Activated CD4-positive, alpha-beta T cell treated with anti-CD3 and anti-CD28 coated beads, Interleukin-2, amount 50 U/mL, for 16 hours (primary cell): ENCODE results near the gene AFAP1L2.

Experiments used
- DNase-seq: peaks from one replicate; pipeline ENCODE4 v3.0.0-alpha.2; 2020

The AFAP1L2 gene

GRCh38 chr10:114285961-114286441 lies 118.3 kb downstream of the AFAP1L2 start:
- no peak for DNase-seq

DNA sequence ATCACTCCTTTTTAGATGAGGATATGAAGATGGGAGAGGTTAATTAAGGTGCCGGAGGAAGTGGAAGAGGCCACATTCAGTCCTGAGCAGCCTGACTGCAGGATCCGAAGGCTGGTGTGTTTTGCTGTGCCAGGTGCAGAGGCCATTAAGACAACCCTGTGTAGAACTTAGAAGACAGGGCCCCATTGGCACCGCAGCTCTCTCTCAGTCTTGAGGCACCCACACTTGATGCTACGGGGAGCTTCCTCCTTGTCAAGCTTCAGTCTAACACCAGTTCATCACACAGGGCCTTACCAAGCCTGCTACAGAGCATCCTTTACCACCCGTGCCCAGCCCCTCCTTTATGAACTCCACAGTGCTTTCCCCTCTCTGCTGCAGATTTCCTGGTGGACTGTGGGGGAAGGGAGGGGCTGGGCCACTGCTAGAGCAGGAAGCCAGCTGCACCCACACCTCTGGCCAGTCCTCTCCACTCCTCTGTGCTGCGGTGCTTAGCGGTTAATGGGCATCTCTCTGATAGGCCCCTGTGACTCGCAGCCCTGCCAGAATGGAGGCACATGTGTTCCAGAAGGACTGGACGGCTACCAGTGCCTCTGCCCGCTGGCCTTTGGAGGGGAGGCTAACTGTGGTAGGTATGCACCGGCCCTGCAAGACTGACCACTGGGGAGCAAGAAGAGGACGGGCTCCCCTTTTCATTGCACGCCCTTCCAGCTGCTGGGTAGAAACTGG lies 119.8 kb downstream of the AFAP1L2 start:
- no peak for DNase-seq

DNA sequence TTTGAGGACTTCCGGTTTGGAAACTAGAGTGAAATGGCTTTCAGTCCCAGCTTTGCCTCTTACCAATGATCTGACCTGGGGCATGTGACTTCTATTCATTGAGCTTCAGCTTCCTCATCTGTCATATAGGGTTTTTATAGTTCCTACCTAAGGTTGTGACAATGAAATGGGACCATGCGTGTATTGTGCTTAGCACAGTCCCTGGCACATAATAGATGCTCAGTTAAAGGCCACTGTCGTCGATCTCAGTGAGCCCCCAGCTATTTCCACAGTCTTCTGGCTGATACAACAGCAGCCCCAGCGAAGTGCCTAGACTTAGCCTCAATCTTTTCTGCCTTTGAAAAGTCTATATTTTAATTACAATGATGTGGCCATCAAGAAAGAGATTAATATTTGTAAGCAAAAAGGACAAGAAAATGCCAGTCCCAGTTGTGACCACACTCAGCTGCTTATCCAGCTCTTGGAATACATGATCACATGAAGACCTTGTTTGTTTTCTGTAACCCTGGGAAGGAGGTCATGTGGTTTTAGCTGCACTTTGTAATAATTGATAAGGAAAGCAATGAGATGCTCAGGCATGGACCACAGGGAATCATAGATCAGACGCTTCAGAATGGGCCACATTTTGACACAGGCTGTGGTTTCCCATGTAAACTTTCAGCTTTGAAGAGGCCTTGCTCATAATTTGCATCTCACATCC lies 120.6 kb downstream of the AFAP1L2 start:
- no peak for DNase-seq

- DNase-seq, result no peak
Measured at GRCh38 chr10:114283091-114283490, 121.2 kb downstream of the AFAP1L2 start.

- no peak for DNase-seq
Measured at GRCh38 chr10:114282526-114282925, 121.8 kb downstream of the AFAP1L2 start.

GRCh38 chr10:114281461-114281860 lies 122.8 kb downstream of the AFAP1L2 start:
- DNase-seq, result no peak

DNA sequence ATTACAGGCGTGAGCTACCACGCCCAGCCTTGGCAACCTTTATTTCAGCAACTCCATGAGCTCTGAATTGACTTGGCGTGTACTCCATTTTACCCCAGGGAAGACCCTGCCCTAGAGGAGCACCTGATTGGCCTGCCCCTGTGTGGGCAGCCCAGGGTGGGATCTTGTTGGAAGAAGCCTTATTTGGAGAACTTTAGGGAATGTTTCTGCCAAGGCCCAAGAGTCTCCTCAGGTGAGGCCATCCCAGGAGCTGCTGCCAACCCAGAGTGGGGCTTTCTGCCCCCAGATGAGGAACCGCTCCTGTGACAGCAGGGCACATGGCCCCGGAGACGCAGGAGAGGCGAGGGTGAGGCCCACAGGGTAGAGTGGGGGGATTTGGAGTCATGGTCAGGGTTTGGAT lies 123.3 kb downstream of the AFAP1L2 start:
- no peak for DNase-seq

- DNase-seq, result no peak
Measured at GRCh38 chr10:114279901-114280644, 124.2 kb downstream of the AFAP1L2 start.

- DNase-seq, result no peak
Measured at GRCh38 chr10:114279289-114279688, 125.0 kb downstream of the AFAP1L2 start.

DNA sequence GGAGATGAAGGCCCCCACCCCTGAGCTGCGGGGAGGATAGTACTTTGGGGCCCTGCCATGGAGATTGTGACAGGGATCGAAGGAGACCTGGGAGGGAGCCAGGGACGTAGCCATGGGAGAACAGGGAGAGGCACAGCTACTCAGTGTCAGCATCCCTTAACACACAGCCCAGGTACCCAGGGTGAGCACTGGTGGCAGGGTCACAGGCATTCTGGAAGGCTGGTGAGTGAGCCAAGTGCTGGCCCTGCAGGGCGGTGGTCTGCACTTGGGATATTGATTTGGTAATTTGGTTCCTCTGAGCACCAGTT lies 125.5 kb downstream of the AFAP1L2 start:
- no peak for DNase-seq

DNA sequence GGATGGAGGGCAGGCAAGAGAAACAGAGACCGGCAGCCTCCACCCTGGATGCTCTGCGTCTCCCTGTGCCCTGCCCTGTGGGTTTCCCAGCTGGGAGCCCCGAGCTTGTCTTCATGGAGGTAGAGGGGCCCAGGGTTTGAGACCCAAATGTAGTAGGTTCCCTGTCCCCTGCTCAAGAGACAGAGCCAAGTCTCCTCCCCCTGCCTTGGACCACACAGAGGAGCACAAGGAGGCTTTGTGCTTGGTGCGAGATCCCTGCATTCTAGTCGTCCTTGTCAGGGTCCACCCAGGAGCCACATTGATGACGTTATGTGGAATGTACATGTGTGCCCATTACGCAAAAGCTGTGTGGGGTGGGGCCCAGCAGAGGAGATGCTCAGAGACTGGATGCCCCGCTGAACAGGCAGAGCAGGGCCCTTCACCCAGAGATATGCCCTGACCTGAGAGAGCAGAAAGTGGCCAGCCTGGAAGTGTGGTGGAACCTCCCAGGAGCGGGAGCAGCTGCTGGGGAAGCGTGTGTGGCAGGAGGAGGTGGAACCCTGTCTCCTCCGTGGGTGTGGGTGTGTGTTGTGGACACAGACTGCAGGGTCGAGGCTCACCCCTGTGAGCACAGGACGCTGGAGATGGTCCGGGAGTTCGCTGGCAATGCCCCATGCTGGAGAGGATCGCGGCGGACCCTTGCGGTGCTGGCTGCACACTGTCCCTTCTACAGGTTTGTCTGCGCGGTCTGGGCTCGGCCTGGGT lies 126.0 kb downstream of the AFAP1L2 start:
- no peak for DNase-seq

DNA sequence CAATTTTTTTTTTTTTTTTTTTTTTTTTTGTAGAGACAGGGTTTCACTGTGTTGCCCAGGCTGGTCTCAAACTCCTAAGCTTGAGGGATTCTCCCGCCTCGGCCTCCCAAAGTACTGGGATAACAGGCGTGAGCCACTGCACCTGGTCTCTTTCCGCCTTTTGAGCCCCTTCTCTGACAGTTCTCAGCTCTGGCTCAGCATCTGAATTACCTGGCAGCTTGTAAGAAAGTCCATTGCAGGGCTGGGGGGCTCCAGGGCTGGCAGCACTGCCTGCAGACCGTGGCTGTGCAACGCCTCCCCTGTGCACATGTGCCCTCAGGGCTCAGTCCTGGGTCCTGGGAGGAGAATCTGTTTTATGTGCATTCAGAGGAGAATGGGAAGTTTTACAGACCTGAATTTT lies 127.6 kb downstream of the AFAP1L2 start:
- no peak for DNase-seq

DNA sequence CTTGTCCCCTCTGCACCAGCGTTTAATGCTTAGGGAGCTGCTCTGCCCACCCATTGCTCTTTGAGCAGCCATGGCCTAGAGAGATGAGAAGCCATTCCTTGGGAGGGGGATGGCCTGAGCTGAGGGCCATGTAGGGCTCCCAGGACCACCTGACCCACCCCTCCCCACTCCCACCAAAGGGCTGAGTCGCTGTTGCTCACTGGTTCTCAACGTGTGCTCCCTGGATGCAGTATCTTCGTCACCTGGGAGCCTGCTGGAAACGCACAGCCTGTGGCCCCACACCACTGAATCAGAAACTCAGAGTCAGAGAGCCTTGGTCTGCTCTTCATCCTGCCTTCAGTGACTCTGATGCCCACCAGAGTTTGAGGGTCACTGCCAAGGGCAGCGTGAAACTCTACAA lies 128.2 kb downstream of the AFAP1L2 start:
- no peak for DNase-seq

DNA sequence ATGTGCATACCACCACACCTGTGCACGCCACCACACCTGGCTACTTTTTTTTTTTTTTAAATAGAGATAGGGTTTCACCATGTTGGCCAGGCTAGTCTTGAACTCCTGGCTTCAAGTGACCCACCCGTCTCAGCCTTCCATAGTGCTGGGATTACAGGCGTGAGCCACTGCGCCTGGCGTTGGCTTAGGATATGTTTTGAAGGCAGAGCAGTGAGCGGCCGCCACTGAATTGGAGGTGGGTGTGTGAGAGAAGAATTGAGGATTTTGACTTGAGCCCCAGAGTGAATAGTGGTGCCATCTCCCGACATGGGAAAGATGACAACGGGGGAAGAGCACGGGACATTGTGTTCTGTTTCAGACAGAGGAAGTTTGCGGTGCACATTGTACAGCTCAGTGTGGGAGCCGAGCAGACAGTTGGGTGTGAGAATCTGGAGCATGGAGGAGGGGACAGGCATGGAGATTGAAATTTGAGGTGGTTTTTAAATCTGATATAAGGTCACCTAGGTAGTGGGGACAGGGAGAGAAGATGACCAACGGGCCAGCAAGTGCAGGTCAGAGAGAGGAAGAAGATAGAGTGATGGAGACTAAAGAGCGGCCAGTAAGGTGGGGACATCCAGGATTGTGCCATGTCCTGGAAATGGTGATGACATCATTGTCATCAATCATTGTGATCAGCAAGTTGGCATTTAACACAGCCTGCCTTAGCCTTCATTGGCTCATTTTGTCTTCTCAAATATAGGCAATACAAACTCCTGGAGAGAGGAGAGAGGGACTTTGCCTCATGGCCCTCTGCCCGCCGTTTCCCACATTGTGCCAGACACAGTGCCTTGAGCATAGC lies 129.5 kb downstream of the AFAP1L2 start:
- DNase-seq, result no peak

GRCh38 chr10:114273910-114274309 lies 130.4 kb downstream of the AFAP1L2 start:
- DNase-seq, result no peak

DNA sequence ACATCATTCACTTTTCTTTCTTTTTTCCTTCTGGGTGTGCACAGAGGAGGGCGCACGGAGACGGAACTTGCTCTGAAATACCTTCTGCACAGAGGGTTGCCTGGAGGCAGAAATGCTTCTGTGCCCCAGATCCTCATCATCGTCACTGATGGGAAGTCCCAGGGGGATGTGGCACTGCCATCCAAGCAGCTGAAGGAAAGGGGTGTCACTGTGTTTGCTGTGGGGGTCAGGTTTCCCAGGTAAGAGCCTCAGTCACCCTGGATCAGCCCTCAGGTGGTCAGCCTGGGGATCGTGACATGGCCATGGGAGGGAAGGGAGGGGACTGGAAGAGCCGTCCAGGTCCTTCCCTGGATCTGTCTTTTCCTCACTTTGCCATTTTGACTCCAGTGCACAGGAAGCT lies 131.6 kb downstream of the AFAP1L2 start:
- no peak for DNase-seq

DNA sequence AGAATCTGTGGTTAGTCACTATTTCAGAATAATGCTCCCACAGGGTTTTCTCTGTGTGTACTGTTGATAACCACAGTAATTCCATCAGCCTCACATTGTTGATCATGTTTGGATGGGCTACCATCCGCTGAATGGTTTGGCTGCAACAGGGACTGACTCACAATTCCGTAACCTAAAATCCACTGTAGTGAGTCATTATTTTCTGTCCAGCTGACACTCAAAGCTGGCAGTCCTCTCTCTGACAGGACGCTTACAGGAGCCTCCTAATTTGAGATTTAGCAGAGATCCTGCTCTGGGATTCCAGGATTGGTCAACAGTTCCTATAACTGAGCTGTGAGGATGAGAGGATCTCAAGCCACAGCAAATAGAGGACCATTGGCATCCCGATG lies 132.5 kb downstream of the AFAP1L2 start:
- DNase-seq, result no peak

DNA sequence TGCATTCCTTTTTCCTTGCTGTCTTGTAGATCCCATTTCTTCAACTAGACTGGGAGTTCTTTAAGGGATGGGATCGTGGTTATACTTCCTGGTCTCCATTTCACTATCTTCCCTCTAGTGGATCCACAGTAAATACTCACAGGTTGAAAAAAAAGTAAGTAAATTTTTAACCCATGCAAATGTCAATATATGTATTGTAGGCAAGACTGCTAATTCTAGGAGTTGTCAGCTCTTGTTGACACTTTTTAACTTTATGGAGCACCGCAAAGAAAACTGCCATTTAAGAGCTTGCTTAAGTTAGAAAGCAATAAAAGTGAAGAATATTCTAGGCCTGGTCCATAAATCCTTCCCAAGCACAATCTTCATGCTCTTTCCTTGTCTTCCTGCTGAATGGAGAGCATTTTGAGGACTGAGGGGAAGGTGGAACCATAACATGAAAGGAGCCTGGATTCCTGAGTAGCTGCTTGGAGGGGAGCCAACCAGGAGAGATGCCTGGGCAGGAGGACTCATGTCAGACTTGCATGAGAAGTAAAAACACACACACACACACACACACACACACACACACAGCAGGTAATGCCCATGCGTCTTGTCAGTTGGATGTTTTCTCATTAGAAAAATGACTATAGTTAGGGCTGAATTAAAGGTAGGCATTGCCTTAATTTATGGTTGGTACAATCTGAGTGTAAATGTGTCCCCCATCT lies 133.1 kb downstream of the AFAP1L2 start:
- no peak for DNase-seq

DNA sequence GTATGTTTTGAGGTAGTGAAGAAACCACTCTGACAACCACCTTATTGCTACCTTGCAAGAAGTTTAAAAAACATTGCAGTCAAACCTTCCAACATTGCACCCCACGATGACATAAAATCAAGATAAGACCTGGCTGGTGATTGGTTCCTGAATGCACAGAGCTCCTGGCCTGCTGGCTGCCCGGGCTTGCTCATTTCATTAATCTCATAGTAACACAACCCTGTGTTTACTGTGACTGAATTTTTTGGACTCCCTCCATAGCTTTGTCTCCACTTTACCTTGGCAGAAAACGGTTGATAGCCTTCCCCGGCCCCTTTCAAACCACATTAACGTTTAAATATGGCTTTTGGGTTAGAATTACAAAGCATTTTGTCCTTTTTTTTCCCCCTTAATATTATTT lies 137.8 kb downstream of the AFAP1L2 start:
- peak; percentile 7 for DNase-seq

- DNase-seq, result no peak
Measured at GRCh38 chr10:114265392-114266053, 138.8 kb downstream of the AFAP1L2 start.

GRCh38 chr10:114262496-114262895 lies 141.8 kb downstream of the AFAP1L2 start:
- no peak for DNase-seq
